Muscle layer of colon (tissue), 2 donors: ENCODE data around the gene PRSS8.

ENCODE experiments used
- H3K27ac ChIP-seq: one replicate; pipeline ENCODE4 v1.7.0; 2013; ENCODE audit warnings: low read depth, mild to moderate bottlenecking, low read length, moderate library complexity
- H3K27me3 ChIP-seq, 2 donors: one replicate each; pipeline ENCODE4 v1.7.0; 2013; ENCODE audit warnings: low read length in 2 of 2, mild to moderate bottlenecking in 2 of 2; ENCODE audit not compliant: insufficient read depth in 2 of 2, control insufficient read depth in 1 of 2
- H3K36me3 ChIP-seq: one replicate; pipeline ENCODE4 v1.7.0; 2013; ENCODE audit warnings: mild to moderate bottlenecking, low read length; ENCODE audit not compliant: insufficient read depth
- H3K4me1 ChIP-seq: one replicate; pipeline ENCODE4 v1.7.0; 2013; ENCODE audit warnings: mild to moderate bottlenecking, low read length; ENCODE audit not compliant: insufficient read depth
- H3K4me3 ChIP-seq, 2 donors: one replicate each; pipeline ENCODE4 v1.7.0; 2013; ENCODE audit warnings: low read length in 2 of 2, low read depth in 1 of 2, mild to moderate bottlenecking in 1 of 2, moderate library complexity in 1 of 2
- H3K9ac ChIP-seq: one replicate; pipeline ENCODE4 v1.7.0; 2013; ENCODE audit warnings: low read length
- H3K9me3 ChIP-seq: one replicate; pipeline ENCODE4 v1.7.0; 2013; ENCODE audit warnings: mild to moderate bottlenecking, low read length
- donor health status: abdominal sarcoma.
- donor health status: Adenocarcinoma of cecum.

Gene PRSS8

DNA sequence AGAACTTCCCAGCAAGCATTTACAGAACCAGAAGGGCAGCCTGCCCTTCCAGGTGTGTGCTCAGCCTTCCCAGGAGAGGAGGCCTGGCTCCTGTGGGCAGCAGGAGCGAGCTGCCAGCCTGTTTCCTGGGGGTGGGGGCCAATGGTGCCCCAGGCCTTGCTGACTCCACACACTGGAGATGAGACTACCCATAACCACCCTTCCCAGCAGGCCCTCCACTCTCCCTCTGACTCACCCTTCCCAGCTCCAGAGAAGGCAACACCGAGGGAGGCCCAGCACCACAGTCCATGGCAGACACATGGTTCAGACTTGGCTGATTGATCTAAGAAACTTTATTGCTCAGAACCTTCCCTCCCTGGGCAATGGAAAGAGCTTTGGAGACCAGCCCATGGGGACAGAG, 45.0 kb downstream of the PRSS8 start:
- H3K27ac ChIP-seq = no peak overlapping the region

DNA sequence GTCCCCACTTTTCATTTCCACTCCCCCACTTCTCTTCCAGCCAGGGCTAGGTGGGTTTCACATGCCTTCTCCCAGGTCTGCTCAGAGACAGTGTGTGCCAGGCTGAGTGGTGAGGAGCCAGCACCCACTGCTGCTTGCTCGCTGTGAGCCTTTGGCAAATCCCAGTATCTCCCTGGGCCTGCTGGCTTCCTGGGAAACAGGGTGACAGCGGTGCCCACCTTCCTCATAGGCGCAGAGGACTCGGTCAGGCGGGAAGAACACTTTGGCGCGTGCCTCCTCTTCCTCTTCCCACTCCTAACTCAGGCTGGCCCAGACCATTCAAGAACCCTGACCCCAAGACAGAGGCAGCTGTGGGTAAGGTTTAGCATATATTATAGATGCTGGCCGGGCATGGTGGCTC, 46.3 kb downstream of the PRSS8 start:
- Histone ChIP-seq H3K4me1 (peaks cover 7% of the 10 kb centered on the region), H3K9ac (no peak overlapping the region), H3K27ac (no peak overlapping the region), H3K9me3 (no peaks in the 10 kb centered on the region), H3K36me3 (peaks cover 19% of the 10 kb centered on the region), H3K27me3 (no peaks in the 10 kb centered on the region), H3K4me3 (no peak overlapping the region)

More for the DNA sequence above, 45.0 kb downstream of the PRSS8 start:
- Histone ChIP-seq H3K4me3 (no peak overlapping the region), H3K9ac (no peak overlapping the region), H3K36me3 (peaks cover 16% of the 10 kb centered on the region), H3K4me1 (peaks cover 7% of the 10 kb centered on the region), H3K9me3 (no peaks in the 10 kb centered on the region), H3K27me3 (no peaks in the 10 kb centered on the region)

DNA sequence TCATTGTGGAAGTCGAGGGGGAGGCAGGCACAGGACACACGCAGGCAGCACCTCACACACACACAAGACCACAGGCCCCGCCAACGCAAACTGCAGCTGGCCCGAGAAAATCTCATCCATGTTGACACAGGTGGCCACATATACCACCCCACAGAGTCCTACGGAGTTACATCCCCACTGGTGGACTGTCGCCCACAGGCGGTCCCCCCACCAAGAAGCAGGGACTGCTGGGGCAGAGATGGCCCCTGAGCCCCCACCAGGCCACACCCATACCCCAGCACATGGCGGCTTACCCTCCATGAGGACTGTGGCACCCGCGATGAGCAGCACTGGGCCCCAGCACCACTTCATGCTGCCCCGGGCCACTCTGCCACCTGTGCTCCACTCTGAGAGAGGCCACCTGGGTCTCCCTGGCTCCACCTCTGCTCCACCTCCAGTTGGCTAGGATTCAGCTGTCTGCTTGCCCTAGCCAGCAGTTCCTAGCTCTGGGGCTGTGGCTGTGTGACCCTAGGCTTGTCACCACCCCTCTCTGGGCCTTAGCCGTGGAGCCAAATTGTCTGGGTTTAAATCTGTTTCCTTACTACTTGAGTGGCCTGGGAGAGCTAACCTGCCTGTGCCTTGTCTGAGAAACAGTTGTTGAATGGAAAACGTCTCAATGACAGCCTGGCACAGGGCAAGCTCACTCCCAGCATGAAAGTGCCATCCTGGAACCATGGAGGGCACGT, 46.9 kb downstream of the PRSS8 start, which contains the start of gene PRSS53:
Gene PRSS53, minus strand, starts transcription at position 485 of the 725 bp plus-strand sequence. Its CDS starts 134 bp downstream, at position 351.
- H3K27me3 ChIP-seq = no peaks in the 10 kb centered on the region
- H3K9ac ChIP-seq = no peak within 1 kb of the TSS
- H3K27ac ChIP-seq = no peak within 1 kb of the TSS
- peaks cover 24% of the 10 kb centered on the region for H3K36me3 ChIP-seq
- H3K4me3 ChIP-seq = no peak within 1 kb of the TSS
- no peaks in the 10 kb centered on the region for H3K9me3 ChIP-seq
- H3K4me1 ChIP-seq = peaks cover 7% of the 10 kb centered on the region

DNA sequence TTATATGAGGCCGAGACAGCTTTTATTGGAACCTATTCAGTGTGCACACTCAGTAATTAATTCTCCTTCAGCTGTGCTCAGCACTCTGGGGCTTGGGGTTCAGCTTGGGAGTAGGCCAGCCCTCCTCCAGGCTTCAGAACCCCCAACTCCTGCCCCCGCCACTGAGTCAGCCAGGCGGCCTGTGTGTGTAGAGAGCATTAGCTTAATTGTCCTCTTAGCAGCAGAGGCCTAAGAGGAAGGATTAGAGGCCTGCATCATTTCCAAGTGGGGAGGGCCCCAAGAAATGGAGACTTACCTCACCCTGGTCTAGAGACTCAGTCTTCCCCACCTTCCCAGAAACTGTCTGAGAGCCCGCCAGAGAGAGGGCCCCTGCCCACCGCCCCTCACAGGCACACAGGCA, 47.6 kb downstream of the PRSS8 start:
- Histone ChIP-seq H3K4me1 (peaks cover 3% of the 10 kb centered on the region), H3K4me3 (no peak overlapping the region), H3K9me3 (no peaks in the 10 kb centered on the region), H3K36me3 (peaks cover 27% of the 10 kb centered on the region), H3K27ac (no peak overlapping the region), H3K9ac (no peak overlapping the region), H3K27me3 (no peaks in the 10 kb centered on the region)

DNA sequence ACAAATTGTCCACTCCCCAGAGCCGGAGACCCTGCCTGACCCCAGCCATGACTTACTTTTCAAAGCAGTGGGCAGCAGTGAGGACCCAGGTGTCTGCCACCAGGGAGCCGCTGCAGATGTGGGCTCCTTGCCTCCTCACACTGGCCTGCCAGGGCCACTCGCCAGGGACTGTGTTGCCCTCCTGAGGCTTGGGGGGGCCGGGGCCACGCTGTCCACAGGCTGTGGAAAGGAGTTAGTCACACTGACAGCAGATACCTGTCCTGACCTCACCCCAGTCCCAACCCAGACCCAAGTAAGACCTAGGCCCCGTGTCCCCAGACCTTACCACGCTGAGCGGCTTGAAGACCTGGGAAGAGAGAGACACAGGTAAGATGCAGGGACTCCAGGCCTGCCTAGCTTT, 48.0 kb downstream of the PRSS8 start:
- Histone ChIP-seq H3K9ac (no peak overlapping the region), H3K4me3 (no peak overlapping the region), H3K4me1 (no peaks in the 10 kb centered on the region), H3K36me3 (peaks cover 27% of the 10 kb centered on the region), H3K27me3 (no peaks in the 10 kb centered on the region), H3K27ac (no peak overlapping the region), H3K9me3 (no peaks in the 10 kb centered on the region)

DNA sequence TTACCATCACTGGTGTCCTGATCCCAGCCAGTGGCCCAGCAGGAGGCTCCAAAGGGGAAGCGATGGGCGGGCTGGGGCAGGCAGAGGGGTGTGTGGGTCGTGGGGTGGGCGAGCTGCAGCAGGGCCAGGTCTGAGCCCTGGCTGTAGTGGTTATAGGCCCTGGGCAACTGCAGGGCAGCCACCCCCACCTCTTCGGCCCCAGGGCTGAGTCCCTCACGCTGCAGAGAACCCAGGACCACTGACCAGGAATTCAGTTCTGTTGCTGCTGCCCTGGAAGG, 49.0 kb downstream of the PRSS8 start:
- peaks cover 30% of the 10 kb centered on the region for H3K36me3 ChIP-seq
- H3K27me3 ChIP-seq = no peaks in the 10 kb centered on the region
- H3K4me3 ChIP-seq = no peak overlapping the region
- H3K9me3 ChIP-seq = no peaks in the 10 kb centered on the region
- H3K9ac ChIP-seq = no peak overlapping the region
- no peak overlapping the region for H3K27ac ChIP-seq
- no peaks in the 10 kb centered on the region for H3K4me1 ChIP-seq

DNA sequence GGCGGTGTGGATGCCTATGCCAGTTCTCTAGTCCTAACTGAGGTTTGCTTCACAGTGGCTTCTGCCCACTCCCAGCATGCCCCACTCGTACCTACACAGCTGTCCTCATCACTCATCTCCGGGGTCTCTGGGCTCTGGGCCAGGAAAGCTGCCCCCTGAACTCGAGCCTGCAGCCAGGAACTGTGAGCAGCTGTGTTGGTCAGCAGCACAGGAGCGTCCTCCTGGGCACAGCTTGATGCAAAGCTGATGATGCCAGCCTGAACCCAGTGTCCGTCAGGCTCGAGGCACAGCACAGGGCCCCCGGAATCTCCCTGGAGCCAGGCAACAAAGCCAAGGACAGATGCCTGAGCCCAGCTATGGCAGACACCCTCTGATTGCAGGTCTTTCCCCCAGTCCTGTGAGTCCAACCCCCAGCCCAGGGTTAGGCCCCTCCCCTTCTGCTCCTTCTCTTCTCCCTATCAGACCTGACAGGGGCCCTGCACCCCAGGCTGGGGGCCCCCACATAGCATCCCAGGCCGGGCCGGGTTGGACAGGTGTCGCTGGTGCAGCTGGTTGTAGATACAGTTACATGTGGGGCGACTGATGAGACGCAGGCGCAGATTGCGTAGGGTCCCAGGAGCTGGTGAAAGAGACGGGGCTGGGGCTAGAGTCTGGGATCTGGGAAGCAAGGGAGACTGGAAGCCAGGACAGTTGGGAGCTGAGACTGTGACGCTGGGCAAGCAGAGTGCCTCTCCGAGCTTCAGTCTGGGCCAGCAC, 49.5 kb downstream of the PRSS8 start:
- Histone ChIP-seq H3K27ac (no peak overlapping the region), H3K4me3 (no peak overlapping the region), H3K36me3 (peaks cover 32% of the 10 kb centered on the region), H3K4me1 (no peaks in the 10 kb centered on the region), H3K27me3 (no peaks in the 10 kb centered on the region), H3K9ac (no peak overlapping the region), H3K9me3 (no peaks in the 10 kb centered on the region)

DNA sequence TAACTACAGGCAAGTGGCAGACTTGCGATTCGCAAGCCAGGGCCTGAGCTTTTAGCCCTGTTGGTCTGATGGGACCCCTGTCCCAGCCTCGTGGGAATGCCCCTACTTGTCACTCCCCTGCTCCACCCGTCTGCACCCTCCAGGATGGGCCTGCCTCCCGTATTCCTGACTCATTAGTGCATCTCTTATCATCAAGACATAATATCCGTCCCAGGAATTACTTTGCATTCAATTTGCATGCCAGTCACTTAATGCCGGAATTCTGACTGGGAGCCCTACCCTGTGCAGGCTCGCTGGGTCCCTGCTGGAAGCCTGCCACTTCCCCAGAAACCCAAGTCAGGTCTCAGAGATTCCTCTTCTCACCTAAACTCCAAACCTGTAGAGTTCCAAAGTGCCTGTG, 50.1 kb downstream of the PRSS8 start:
- H3K27ac ChIP-seq = no peak overlapping the region
- peaks cover 32% of the 10 kb centered on the region for H3K36me3 ChIP-seq
- no peaks in the 10 kb centered on the region for H3K27me3 ChIP-seq
- H3K9ac ChIP-seq = no peak overlapping the region
- no peaks in the 10 kb centered on the region for H3K4me1 ChIP-seq
- no peak overlapping the region for H3K4me3 ChIP-seq
- no peaks in the 10 kb centered on the region for H3K9me3 ChIP-seq

DNA sequence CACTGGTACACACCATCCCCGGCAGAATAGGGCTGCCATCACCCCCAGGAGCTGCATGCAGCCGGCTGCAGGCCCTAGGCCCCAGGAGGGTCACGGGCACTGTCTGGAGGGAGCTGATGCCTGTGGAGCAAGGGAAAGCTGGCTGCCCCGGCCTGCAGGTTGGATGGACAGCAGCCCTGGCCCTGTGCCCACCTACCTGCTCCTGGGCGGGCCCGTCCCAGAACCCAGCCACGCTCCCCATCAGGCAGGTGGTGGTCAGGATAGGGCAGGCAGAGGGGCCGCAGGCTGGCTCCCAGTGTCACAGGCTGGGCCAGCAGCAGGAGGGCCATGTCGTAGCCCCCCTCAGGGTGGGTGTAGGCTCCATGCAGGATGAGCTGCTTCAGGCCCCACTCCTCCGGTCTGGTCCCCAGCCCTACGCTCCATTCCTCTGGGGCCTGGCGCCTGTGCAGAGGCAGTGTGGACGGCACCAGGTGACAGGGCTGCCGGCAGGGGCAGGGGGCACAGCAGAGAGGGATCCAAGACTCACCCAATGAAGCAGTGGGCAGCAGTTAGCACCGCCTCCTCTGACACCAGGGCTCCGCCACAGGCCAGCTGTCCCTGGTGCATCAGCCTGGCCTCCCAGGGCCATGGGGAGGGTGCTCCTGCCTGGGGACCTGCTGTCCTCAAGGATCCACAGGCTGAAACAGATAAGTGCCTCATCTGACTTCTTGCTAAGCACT, 50.8 kb downstream of the PRSS8 start:
- no peaks in the 10 kb centered on the region for H3K27me3 ChIP-seq
- H3K4me1 ChIP-seq = no peaks in the 10 kb centered on the region
- peaks cover 37% of the 10 kb centered on the region for H3K36me3 ChIP-seq
- no peak overlapping the region for H3K27ac ChIP-seq
- no peaks in the 10 kb centered on the region for H3K9me3 ChIP-seq
- no peak overlapping the region for H3K4me3 ChIP-seq
- no peak overlapping the region for H3K9ac ChIP-seq

DNA sequence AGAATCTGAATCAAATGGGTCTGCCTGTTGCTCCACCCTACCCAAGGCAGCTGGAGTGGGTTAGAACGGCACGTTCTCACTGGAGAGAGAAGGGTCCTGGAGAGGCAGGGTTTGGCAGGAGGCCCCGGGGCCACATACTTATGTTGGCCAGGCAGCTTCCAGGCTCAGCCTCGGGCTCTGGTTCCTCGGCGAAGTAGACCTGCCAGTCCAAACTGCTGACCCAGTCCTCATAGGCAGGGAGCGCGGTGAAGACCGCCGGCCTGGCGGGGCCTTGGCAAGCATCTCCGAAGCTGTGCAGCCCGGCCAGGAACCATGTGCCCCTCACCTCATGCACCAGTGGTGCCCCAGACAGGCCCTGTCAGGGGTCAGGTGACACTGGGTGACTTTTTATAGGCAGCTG, 51.5 kb downstream of the PRSS8 start:
- Histone ChIP-seq H3K4me1 (no peaks in the 10 kb centered on the region), H3K27me3 (no peaks in the 10 kb centered on the region), H3K27ac (no peak overlapping the region), H3K9ac (no peak overlapping the region), H3K4me3 (no peak overlapping the region), H3K9me3 (no peaks in the 10 kb centered on the region), H3K36me3 (peaks cover 44% of the 10 kb centered on the region)

DNA sequence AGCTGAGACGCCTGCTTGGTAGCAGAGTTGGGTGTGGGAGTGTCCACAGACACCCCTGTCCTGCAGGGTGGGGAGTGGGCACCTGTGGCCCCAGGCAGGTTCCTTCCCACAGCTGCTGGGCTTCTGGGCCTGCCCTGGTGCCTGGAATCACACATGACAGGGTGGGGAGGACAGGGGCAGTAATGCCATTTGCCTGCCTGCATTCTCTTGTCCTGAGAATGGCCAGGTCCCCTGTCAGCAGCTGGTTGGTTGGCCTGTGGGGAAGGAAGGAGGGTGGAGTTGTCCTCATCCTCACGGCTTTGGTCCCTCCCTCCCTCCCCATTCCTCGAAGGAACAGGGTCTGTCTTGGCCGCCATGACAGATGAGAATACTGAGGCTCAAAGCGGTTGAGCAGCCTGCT, 52.0 kb downstream of the PRSS8 start:
- Histone ChIP-seq H3K9ac (no peak overlapping the region), H3K27me3 (no peaks in the 10 kb centered on the region), H3K36me3 (peaks cover 49% of the 10 kb centered on the region), H3K27ac (no peak overlapping the region), H3K4me3 (no peak overlapping the region), H3K4me1 (no peaks in the 10 kb centered on the region), H3K9me3 (no peaks in the 10 kb centered on the region)
